ENCODE measurements around the gene NSD2. TPM values are rescaled to one million over a fixed set of nuclear protein-coding genes. Genes with fewer than 3 reads are reported as not detected.

The NSD2 gene
- total RNA-seq, 1 experiment from 2014 or later = 136 TPM

DNA sequence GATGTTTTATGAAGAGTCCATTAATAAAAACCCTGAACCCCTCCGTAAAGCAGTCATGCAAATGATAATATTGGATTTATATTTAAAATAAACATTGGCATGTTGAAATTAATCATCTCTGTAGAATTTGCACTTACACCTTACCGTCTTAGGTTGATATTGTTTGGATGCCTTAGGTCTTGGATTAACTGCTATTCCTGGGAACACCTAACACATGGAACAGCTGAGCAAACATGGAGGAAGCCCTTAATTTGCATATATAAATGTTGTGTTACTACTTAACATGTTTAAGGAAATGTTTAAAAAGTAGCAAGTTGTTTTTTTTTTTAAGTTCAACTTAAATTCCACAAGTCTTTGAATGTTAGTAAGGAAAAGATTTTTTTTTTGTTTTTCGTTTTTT lies 62.5 kb downstream of the NSD2 start:
- no peak overlapping the region for H2BK120ac ChIP-seq (ENCODE audit: low read depth, low read length, poor library complexity, severe bottlenecking)
- no peak overlapping the region for H3K4me2 ChIP-seq (ENCODE audit: insufficient read depth, insufficient read length, low read length)
- no peak overlapping the region for H3K9ac ChIP-seq (ENCODE audit: extremely low read depth, insufficient read length, low read length)
- no peaks in the 10 kb centered on the region for H3K4me1 Mint-ChIP-seq
- H3K36me3 Mint-ChIP-seq (ENCODE audit: insufficient read depth in 1 of 3, low read depth in 3 of 3) = peaks cover 24 to 57% (median 39%) of the 10 kb centered on the region in 3 experiments
- no peak for DNase-seq
- TF ChIP-seq, protein P1, sequence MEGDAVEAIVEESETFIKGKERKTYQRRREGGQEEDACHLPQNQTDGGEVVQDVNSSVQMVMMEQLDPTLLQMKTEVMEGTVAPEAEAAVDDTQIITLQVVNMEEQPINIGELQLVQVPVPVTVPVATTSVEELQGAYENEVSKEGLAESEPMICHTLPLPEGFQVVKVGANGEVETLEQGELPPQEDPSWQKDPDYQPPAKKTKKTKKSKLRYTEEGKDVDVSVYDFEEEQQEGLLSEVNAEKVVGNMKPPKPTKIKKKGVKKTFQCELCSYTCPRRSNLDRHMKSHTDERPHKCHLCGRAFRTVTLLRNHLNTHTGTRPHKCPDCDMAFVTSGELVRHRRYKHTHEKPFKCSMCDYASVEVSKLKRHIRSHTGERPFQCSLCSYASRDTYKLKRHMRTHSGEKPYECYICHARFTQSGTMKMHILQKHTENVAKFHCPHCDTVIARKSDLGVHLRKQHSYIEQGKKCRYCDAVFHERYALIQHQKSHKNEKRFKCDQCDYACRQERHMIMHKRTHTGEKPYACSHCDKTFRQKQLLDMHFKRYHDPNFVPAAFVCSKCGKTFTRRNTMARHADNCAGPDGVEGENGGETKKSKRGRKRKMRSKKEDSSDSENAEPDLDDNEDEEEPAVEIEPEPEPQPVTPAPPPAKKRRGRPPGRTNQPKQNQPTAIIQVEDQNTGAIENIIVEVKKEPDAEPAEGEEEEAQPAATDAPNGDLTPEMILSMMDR (conservative IDR thresholded peaks at IDR 0.05) = no peak
- no peak overlapping the region for H3K4me3 Mint-ChIP-seq
- no peak overlapping the region for H2AFZ ChIP-seq (ENCODE audit: low read length)
- H3K4me1 ChIP-seq (ENCODE audit: insufficient read depth, low read length) = no peaks in the 10 kb centered on the region
- no peak overlapping the region for H2BK15ac ChIP-seq (ENCODE audit: low read depth, low read length)
- no CpG with 5 or more reads among the region's 3 CpGs for WGBS (ENCODE audit: extremely low coverage, insufficient read length, low lambda C conversion rate)
- no peak overlapping the region for H4K8ac ChIP-seq (replicated peaks; ENCODE audit: insufficient read length, low read depth, low read length)
- no peak overlapping the region for H3K23ac ChIP-seq (ENCODE audit: insufficient read length, low read depth, low read length)
- no peak overlapping the region for H3K4ac ChIP-seq (ENCODE audit: low read depth, low read length)
- H3K27ac Mint-ChIP-seq = no peak overlapping the region
- H3K27me3 Mint-ChIP-seq (ENCODE audit: low read depth) = no peaks in the 10 kb centered on the region
- H2AK5ac ChIP-seq (ENCODE audit: insufficient read length, low read length) = no peak overlapping the region
- no peaks in the 10 kb centered on the region for H4K20me1 ChIP-seq (ENCODE audit: control insufficient read depth, insufficient read depth, insufficient read length)
- no peak overlapping the region for H2BK5ac ChIP-seq (ENCODE audit: insufficient read length, low read length)
- H3K56ac ChIP-seq (ENCODE audit: insufficient read length, low read depth, low read length) = no peak overlapping the region
- no peaks in the 10 kb centered on the region for H3K79me2 ChIP-seq (ENCODE audit: insufficient read depth, low read length)
- no peak overlapping the region for H3K27ac ChIP-seq (ENCODE audit: insufficient read length, low read depth, low read length)
- no peak overlapping the region for H4K91ac ChIP-seq (ENCODE audit: insufficient read length, low read depth, low read length)
- no peaks in the 10 kb centered on the region for H3K9me3 Mint-ChIP-seq
- no peak overlapping the region for H3K14ac ChIP-seq (ENCODE audit: insufficient read depth, low read length)
- no peaks in the 10 kb centered on the region for H3K9me3 ChIP-seq (ENCODE audit: control insufficient read depth, low read depth, low read length)
- H3K79me1 ChIP-seq (ENCODE audit: insufficient read depth, low read depth, low read length, poor library complexity, severe bottlenecking) = no peaks in the 10 kb centered on the region
- H3K18ac ChIP-seq (ENCODE audit: insufficient read length, low read depth, low read length) = no peak overlapping the region
- H4K5ac ChIP-seq (ENCODE audit: insufficient read length, low read depth, low read length) = no peak overlapping the region
- no peaks in the 10 kb centered on the region for H3K23me2 ChIP-seq (ENCODE audit: insufficient read length, low read depth, low read length, poor library complexity, severe bottlenecking)
- H2BK12ac ChIP-seq (ENCODE audit: insufficient read length, low read depth, low read length) = no peak overlapping the region
- H3K27me3 ChIP-seq (ENCODE audit: insufficient read depth, low read length) = no peaks in the 10 kb centered on the region
- no peak overlapping the region for H2BK20ac ChIP-seq (ENCODE audit: low read depth, low read length, poor library complexity, severe bottlenecking)
- H3T11ph ChIP-seq (ENCODE audit: low read length) = no peak overlapping the region

Measured in H9 (cell line).